Breast epithelium (tissue), 3 donors: Measurements from ENCODE around the gene IL19.

Source experiments
- CTCF ChIP-seq, 3 donors: fragments of 450-650 bp; IDR thresholded peaks; one replicate each; pipeline ENCODE4 v1.5.1; 2016 to 2017; ENCODE audit warnings: antibody characterized with exemption in 3 of 3, mild to moderate bottlenecking in 3 of 3, moderate library complexity in 3 of 3
- POLR2A ChIP-seq: fragments of 450-650 bp; IDR thresholded peaks from one replicate; pipeline ENCODE4 v1.6.1; 2016; ENCODE audit warnings: antibody characterized with exemption, mild to moderate bottlenecking, moderate library complexity
- POLR2AphosphoS5 ChIP-seq, 3 donors: sonication (generic); formaldehyde crosslinking; IDR thresholded peaks; one replicate each; pipeline ENCODE4 v1.6.1; 2017; ENCODE audit warnings: antibody characterized with exemption in 3 of 3

GRCh38 chr1:206723805-206724472, 46.6 kb upstream of the IL19 start:
- TF ChIP-seq CTCF (IDR thresholded peaks at IDR 0.05): peak in 2 of 3 donors; percentile 14 to 20
- TF ChIP-seq POLR2AphosphoS5 (IDR thresholded peaks at IDR 0.05): peak in 2 of 3 donors; percentile 57 to 88
- TF ChIP-seq POLR2A: no peak
